GM23338 (cell line): ENCODE data around the gene C3orf85.

ENCODE experiments used
- CREB1 ChIP-seq: fragments of 250-450 bp; sonication (Bioruptor Pico); IDR thresholded peaks from 2 replicates; pipeline ENCODE4 v1.5.0; 2020; ENCODE audit warnings: low read depth, mild to moderate bottlenecking, moderate library complexity
- CTCF ChIP-seq, 2 experiments: fragments of 200-600 bp in 1 of 2; sonication (generic) in 1 of 2; conservative IDR thresholded peaks; 2 replicates each; pipeline versions ENCODE4 v1.5.1 to v1.6.1; 2016 to 2017; ENCODE audit warnings: antibody characterized with exemption in 2 of 2, low read depth in 2 of 2, mild to moderate bottlenecking in 2 of 2, moderate library complexity in 1 of 2
- ETS1 ChIP-seq: IDR thresholded peaks from 2 replicates; pipeline ENCODE4 v1.6.1; 2016; ENCODE audit warnings: antibody characterized with exemption
- EZH2 ChIP-seq: fragments of 200-600 bp; sonication (generic); IDR thresholded peaks from one replicate; pipeline ENCODE4 v1.8.0; 2017; ENCODE audit warnings: antibody characterized with exemption, mild to moderate bottlenecking, low read depth; ENCODE audit not compliant: unreplicated experiment
- EZH2phosphoT487 ChIP-seq: fragments of 200-600 bp; sonication (generic); IDR thresholded peaks from one replicate; pipeline ENCODE4 v1.8.1; 2018; ENCODE audit warnings: antibody characterized with exemption; ENCODE audit not compliant: unreplicated experiment
- POLR2AphosphoS5 ChIP-seq: IDR thresholded peaks from 2 replicates; pipeline ENCODE4 v1.6.1; 2016; ENCODE audit warnings: antibody characterized with exemption, low read depth
- REST ChIP-seq: IDR thresholded peaks from one replicate; pipeline ENCODE4 v1.6.1; 2018; ENCODE audit warnings: antibody characterized with exemption; ENCODE audit not compliant: unreplicated experiment
- ZNF462 ChIP-seq: fragments of 250-450 bp; sonication (Bioruptor Pico); IDR thresholded peaks from 2 replicates; pipeline ENCODE4 v1.5.0; 2020; ENCODE audit warnings: mild to moderate bottlenecking, moderate library complexity

- TF ChIP-seq EZH2 (no peak), EZH2phosphoT487 (no peak), CTCF (conservative IDR thresholded peaks at IDR 0.05; ENCODE audit: low read depth in 2 of 2) (no peak), CREB1 (CRISPR knock-in tag) (no peak), POLR2AphosphoS5 (no peak), REST (no peak), ETS1 (no peak), ZNF462 (no peak)
Measured at GRCh38 chr3:109165905-109166304, 29.4 kb downstream of the C3orf85 start.
